Glutamatergic neuron (in vitro differentiated cells): ENCODE data around the gene PKP4. TPM values are rescaled to one million over a fixed set of nuclear protein-coding genes. Genes with fewer than 3 reads are reported as not detected.

Experiments used
- DNase-seq: peaks from one replicate; pipeline ENCODE4 v3.0.0; 2022
- H3K27ac Mint-ChIP-seq: one replicate; pipeline ENCODE4 v1.8.0; 2020; ENCODE audit warnings: mild to moderate bottlenecking, mixed read lengths, inconsistent platforms; ENCODE audit not compliant: unreplicated experiment
- H3K27me3 Mint-ChIP-seq: one replicate; pipeline ENCODE4 v1.8.0; 2020; ENCODE audit warnings: mild to moderate bottlenecking, moderate library complexity, mixed read lengths, inconsistent platforms; ENCODE audit not compliant: unreplicated experiment
- H3K36me3 Mint-ChIP-seq: one replicate; pipeline ENCODE4 v1.8.0; 2020; ENCODE audit warnings: mild to moderate bottlenecking, mixed read lengths, inconsistent platforms; ENCODE audit not compliant: unreplicated experiment
- H3K4me1 Mint-ChIP-seq: one replicate; pipeline ENCODE4 v1.8.0; 2020; ENCODE audit warnings: mild to moderate bottlenecking, low read depth, mixed read lengths, inconsistent platforms; ENCODE audit not compliant: unreplicated experiment
- H3K4me3 Mint-ChIP-seq: one replicate; pipeline ENCODE4 v1.8.0; 2020; ENCODE audit warnings: mild to moderate bottlenecking, mixed read lengths, inconsistent platforms; ENCODE audit not compliant: unreplicated experiment
- H3K9me3 Mint-ChIP-seq: one replicate; pipeline ENCODE4 v1.8.0; 2020; ENCODE audit warnings: mild to moderate bottlenecking, moderate library complexity, mixed read lengths, inconsistent platforms; ENCODE audit not compliant: unreplicated experiment
- CTCF ChIP-seq: fragments of 200-600 bp; sonication (generic); IDR thresholded peaks from one replicate; pipeline ENCODE4 v1.5.0; 2021; ENCODE audit not compliant: partially characterized antibody, unreplicated experiment
- total RNA-seq: library from RNA; stranded (reverse); fragmentation: NEBNext Ultra II Directional; extraction: Animal tissue kit (Norgen Biotek cat#: 25700); gene quantifications from one replicate; pipeline ENCODE4 v1.2.1, GENCODE V29; 2021; ENCODE audit not compliant: unreplicated experiment

The PKP4 gene
- total RNA-seq, 1 donor from 2014 or later: 25.0 TPM

DNA sequence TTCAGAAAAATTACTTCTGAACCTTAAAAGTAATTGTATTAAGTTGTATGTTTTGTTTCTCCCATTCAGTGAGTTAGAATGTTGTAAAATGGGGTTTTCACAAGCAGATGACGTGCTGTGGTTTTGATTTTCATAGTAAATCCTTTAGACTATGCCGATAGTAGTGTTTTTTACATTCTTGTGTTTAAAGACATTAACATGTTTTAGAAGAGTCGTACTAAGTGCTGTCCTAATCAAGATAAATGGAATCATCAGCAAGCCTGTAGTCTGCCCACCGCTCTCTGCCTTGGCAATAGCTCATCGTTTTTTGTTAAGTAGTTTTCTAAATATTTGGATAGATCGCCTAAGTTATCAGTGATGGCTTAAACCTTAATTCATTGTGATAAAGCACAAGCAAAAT, 21.5 kb downstream of the PKP4 start:
- H3K36me3 Mint-ChIP-seq: no peaks in the 10 kb centered on the region
- peaks cover 2% of the 10 kb centered on the region for H3K27me3 Mint-ChIP-seq
- no peak overlapping the region for H3K4me3 Mint-ChIP-seq
- no peak for DNase-seq
- peaks cover 3% of the 10 kb centered on the region for H3K4me1 Mint-ChIP-seq
- no peak overlapping the region for H3K27ac Mint-ChIP-seq
- no peak for TF ChIP-seq CTCF
- no peaks in the 10 kb centered on the region for H3K9me3 Mint-ChIP-seq

DNA sequence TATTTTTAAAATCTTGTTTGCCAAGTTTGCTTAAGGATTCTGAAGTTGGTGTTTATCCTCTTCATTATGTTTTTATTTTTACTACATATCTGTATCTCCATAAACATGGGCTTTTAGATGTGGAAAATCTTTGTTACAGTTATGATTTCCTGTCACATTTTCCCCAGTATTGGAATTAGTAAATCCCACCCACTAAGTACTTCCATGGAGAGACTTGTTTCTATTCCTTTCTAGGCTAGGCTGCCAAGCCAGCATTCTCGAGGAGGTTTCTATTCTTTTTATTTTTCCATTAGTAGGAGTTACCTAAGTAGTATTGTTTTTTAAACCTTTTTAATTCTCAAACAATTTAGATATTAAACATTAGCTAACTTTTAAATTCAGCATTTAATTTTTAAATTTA, 22.1 kb downstream of the PKP4 start:
- peaks cover 2% of the 10 kb centered on the region for H3K27me3 Mint-ChIP-seq
- peaks cover 3% of the 10 kb centered on the region for H3K4me1 Mint-ChIP-seq
- H3K4me3 Mint-ChIP-seq: no peak overlapping the region
- no peak for TF ChIP-seq CTCF
- H3K9me3 Mint-ChIP-seq: no peaks in the 10 kb centered on the region
- DNase-seq: no peak
- H3K27ac Mint-ChIP-seq: no peak overlapping the region
- no peaks in the 10 kb centered on the region for H3K36me3 Mint-ChIP-seq

DNA sequence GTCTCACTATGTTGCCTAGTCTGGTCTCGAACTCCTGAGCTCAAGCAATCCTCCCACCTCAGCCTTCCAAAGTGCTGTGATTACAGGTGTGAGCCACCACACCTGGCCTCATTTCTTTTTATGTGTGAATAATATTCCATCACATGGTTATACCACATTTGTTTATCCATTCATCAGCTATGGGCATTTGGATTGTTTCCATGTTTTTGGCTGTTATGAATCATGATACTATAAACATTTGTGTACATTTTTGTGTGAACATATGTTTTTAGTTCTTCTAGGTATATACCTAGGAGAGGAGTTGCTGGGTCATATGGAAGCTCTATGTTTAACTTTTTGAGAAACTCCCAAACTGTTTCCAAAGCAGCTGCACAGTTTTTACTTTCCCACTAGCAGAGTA, 24.4 kb downstream of the PKP4 start:
- H3K36me3 Mint-ChIP-seq: no peaks in the 10 kb centered on the region
- H3K27ac Mint-ChIP-seq: no peak overlapping the region
- no peak overlapping the region for H3K4me3 Mint-ChIP-seq
- H3K27me3 Mint-ChIP-seq: peaks cover 2% of the 10 kb centered on the region
- H3K4me1 Mint-ChIP-seq: peaks cover 4% of the 10 kb centered on the region
- no peak for TF ChIP-seq CTCF
- no peak for DNase-seq
- H3K9me3 Mint-ChIP-seq: no peaks in the 10 kb centered on the region

GRCh38 chr2:158482594-158482993, 25.8 kb downstream of the PKP4 start:
- H3K36me3 Mint-ChIP-seq: no peaks in the 10 kb centered on the region
- no peaks in the 10 kb centered on the region for H3K9me3 Mint-ChIP-seq
- H3K27ac Mint-ChIP-seq: no peak overlapping the region
- no peak overlapping the region for H3K4me3 Mint-ChIP-seq
- H3K4me1 Mint-ChIP-seq: peaks cover 4% of the 10 kb centered on the region
- no peak for TF ChIP-seq CTCF
- H3K27me3 Mint-ChIP-seq: peaks cover 2% of the 10 kb centered on the region
- no peak for DNase-seq

DNA sequence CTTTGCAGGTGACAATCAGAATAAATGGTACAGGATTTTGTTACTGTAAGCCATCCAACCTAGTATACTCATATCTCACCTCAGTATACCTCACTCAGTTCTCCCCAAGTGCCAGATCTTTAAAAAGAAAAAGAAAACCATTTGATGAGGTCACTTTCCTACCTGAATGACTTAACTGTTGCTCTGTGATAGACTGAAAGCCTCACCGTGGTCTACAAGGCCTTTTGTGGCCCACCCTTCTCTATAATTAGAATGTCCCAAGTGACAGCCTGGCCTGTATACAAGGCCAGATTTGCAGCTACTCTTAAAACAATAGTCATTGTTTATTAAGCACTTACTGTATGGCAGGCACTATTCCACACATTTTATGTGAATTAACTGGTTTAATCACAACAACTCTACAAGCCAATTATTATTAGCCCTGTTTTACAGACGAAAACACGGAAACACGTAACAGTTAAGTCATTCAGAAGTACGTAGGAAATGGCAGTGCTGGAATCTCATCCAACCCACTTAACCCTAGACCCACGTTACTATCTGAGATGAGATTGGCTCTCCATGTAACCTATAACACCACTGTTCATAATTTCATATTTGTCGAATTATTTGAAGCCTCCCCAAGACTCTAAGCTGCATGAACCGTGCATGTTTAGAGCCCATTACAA, 28.3 kb downstream of the PKP4 start:
- H3K9me3 Mint-ChIP-seq: no peaks in the 10 kb centered on the region
- H3K4me3 Mint-ChIP-seq: no peak overlapping the region
- H3K4me1 Mint-ChIP-seq: peaks cover 20% of the 10 kb centered on the region
- H3K27me3 Mint-ChIP-seq: peaks cover 2% of the 10 kb centered on the region
- no peaks in the 10 kb centered on the region for H3K36me3 Mint-ChIP-seq
- DNase-seq: no peak
- no peak for TF ChIP-seq CTCF
- H3K27ac Mint-ChIP-seq: no peak overlapping the region
